Fibroblast of skin of left biceps (primary cell): Measurements from ENCODE around the gene ZNF622.

Source experiments
- DNase-seq, 2 experiments: peaks; one replicate each; pipeline ENCODE4 v3.0.0-alpha.2; 2013; ENCODE audit warnings: low read depth in 2 of 2

The ZNF622 gene, protein sequence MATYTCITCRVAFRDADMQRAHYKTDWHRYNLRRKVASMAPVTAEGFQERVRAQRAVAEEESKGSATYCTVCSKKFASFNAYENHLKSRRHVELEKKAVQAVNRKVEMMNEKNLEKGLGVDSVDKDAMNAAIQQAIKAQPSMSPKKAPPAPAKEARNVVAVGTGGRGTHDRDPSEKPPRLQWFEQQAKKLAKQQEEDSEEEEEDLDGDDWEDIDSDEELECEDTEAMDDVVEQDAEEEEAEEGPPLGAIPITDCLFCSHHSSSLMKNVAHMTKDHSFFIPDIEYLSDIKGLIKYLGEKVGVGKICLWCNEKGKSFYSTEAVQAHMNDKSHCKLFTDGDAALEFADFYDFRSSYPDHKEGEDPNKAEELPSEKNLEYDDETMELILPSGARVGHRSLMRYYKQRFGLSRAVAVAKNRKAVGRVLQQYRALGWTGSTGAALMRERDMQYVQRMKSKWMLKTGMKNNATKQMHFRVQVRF

GRCh38 chr5:16465544-16466432 lies at the start of gene ZNF622:
Gene ZNF622 (minus strand): TSS chr5:16465800. CDS start chr5:16465665, 135 bp downstream.
- peak; percentile 58 to 63 for DNase-seq

DNA sequence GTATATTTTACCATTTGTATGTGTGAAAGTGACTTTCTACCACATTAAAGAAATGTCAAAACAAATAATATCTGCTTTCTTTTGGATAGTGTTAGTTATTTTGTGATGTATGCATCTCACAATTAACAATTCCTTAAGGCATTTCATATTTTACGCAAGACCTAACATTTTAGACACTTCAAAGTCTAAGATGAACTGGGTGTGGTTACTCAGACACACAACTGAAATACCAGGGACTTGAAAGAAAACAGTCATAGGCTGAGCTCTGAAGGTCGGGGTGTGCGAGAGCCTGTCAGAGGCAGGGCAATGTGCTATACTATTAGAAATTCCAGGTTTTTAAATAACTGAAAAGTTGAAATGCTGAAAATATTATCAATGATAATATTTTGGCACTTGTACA lies 44.5 kb upstream of the ZNF622 start:
- DNase-seq = no peak

DNA sequence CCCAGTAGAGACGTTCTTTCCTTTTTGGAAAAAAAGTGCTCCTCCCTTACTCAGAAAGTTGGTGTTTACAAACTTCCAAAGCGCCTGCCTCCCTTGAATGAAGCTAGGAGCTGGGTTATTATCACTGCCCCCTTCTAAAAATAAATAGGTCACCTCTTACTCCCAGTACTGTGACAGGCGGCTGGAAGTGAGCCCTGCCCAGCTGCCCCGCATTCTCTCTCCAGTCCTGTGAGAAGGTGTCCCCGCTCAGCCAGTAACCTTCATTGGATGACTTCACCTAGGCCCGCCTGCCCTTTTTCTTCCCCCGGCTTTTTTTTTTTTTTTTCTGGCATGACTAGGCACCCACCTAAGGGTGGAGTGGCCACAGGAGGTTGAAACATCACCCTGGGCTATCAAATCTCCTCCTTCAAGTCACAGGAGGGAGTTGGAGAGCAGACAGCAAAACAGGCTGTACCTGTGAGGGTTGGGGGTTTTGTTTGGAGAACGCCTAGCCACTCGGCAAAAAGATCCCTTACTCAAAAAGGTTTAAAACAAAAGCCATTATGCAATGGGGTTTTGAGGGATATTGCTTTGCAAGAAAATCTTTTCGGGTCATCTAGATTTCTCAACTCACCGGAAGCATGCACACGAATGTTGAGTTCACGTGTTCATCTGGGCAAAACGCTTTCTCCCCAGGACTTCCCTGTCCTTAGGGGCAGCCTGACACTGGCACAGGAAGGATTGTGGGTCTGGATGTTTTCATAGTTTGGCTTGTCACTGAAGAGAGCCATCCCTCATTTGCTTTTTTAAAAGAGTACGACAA lies 43.3 kb upstream of the ZNF622 start:
- DNase-seq = no peak

GRCh38 chr5:16507716-16508115 lies 42.1 kb upstream of the ZNF622 start:
- DNase-seq = peak in 1 of 2 experiments; percentile 9

GRCh38 chr5:16505904-16506303 lies 40.3 kb upstream of the ZNF622 start:
- DNase-seq = no peak

DNA sequence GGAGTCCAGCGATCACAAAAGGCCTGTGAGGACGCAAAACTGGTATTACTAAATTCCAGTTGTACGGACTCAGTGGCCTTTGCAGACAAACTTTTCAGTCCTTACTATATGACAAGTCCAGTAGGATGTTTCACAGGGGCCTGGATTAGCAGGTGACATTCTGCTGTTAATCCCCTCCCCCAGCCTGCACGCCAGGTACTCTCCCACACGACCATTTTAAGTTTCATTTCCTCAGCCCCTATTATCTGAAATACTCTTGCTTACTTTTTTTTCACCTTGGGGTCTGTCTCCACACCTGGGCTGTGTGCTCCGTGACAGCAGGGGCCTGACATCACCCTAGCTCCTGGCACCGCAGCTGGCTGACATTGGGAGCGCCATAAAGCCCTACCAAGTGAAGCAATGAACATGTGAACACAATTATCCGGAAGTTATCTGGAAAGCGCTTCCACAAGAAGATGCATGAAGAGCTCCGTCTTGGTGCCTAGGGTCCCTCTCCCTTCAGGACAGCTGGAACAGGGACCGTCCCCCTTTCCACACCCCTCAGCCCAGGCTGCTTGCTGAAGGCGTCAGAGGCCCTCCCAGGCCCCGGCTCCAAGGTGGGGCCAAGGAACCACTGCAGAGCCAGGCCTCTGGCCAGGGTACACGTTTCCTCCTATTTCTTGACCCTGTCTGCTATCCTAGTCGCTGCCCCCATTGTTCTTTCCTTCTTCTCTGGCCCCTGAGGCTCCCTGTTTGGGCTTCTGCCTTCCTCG lies 39.7 kb upstream of the ZNF622 start:
- DNase-seq = no peak

GRCh38 chr5:16504571-16504970 lies 39.0 kb upstream of the ZNF622 start:
- no peak for DNase-seq

DNA sequence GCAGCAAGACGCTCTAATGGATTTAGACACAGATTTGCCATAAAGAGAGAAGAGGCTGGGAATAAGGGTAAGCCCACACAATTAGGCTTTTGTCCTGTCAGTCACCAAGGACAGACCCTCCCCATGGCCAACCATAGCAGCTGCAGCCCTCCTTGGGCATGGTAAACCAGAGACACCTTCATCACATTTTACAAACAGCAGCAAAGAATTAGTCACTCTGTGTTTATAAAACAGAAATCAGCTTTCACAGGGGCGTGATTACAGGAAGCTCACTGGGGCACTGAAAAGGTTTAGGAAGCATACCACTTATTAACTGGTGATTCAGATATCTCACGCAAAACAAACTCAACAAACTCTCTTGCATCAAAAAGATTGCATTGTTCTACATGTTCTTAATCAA lies 37.3 kb upstream of the ZNF622 start:
- no peak for DNase-seq

GRCh38 chr5:16500024-16500423 lies 34.4 kb upstream of the ZNF622 start:
- no peak for DNase-seq

DNA sequence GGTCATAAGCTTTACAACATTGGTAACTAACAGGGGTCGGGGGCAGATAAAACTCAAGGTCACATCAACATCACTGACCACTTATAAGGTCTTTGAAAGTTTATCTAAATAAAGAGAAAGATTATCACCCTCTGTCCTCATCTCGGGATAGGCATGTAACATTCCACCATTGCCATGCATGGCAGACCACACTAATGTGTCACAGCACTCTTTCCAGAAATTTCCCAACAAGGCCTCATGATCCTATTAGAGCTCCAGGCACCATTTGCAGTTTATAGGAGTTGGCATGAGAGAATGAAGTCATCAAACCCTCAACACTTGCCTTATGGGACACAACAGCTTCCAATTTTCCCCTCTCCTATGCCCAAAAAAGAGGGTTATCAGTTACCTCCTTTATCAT lies 31.9 kb upstream of the ZNF622 start:
- DNase-seq = no peak

GRCh38 chr5:16493261-16493660 lies 27.7 kb upstream of the ZNF622 start:
- DNase-seq = no peak

- no peak for DNase-seq
Observed at GRCh38 chr5:16492398-16493140, 27.0 kb upstream of the ZNF622 start.

- DNase-seq = no peak
Observed at GRCh38 chr5:16490911-16491310, 25.3 kb upstream of the ZNF622 start.

DNA sequence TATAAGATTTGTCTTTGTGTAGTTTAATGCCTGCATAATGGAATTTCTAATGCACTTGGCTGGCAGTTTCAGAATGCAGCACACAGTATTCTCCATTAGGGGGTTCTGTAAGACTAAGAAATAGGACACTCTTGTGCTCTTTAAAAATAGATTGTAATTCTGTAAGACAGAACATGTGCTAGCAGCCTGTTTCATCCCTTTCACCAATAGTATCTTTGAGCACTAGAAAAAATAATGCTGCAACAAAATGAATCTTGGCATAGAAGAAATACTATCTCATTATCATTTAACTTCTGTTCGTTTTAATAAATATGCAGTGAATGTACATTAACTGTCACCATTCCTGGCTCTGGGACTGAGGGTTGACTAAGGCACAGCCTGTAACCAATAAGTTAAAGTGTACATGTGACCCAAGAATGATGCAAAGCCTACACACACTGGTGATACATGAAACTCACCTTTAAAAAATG lies 23.8 kb upstream of the ZNF622 start:
- no peak for DNase-seq

- DNase-seq = no peak
Observed at GRCh38 chr5:16487456-16487855, 21.9 kb upstream of the ZNF622 start.

DNA sequence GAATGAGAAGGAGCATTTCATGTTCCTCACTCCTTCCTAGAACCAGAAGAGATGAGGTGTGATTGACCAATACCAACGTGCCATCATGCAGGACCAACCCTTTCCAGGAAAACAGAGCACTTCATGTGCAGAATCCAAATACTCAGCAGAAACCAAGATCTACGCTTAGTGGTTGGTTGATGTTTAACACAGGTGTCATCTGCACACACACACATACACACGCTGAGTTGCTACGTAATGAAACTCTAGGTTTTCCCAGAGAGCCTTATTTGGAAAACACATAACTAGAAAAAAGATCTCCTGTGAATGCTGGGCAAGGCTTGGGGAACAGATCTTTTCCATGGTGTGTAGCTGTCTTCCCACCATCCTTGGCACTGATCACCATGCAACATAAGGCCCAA lies 21.1 kb upstream of the ZNF622 start:
- no peak for DNase-seq

DNA sequence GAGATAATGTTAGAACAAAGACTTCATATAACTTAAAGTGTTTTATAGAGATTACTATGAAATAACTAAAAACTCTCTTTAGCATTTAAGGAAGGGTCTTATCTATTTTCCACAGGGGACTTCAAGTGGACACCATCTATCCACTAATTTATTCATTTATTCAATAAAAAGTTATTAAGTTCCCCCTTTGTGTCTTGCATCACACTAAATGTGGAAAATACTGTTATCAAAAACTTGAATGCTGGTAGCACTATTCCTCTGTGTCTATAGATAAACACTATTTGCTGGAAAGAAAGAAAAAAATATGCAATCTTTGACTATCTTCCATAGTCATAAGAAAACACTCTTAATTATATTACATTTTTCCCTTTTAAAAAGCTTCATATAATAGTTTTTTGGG lies 20.1 kb upstream of the ZNF622 start:
- DNase-seq = no peak

- DNase-seq = no peak
Observed at GRCh38 chr5:16484081-16484480, 18.5 kb upstream of the ZNF622 start.

DNA sequence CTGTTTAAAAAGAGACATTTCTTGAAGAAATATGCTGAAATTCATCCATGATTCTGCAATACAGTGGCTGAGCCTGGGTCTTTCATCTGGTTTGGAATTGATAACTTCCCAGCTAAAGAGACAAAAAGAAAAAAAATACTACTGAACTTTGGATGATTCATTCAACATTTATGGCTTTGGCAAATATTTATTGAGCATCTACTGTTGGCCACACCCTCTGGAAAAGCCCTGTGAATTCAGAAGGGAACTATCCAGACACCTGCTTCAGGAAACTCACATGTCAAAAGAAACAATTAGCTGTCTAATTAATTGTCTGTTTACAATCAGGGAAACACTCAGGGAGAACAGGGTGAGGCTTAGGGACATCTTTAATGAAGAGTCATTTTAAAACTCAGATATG lies 17.8 kb upstream of the ZNF622 start:
- no peak for DNase-seq

DNA sequence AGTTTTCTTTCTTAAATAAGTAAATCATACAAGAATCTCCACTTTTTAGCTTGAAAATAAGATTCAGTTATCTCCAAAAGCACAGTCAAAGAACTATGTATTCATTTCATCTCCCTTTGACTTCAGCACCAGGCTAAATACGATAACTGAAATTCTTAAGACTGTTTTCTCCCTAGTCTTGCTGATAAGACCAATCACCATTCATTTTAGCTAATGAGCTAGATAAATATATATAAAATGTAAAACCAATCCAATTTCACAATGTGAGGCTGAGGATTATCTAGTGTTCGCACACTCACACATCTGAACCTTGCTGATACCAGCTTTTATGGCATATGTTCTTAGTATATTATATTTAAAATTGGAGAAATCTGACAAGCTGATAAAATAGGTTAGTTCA lies 17.3 kb upstream of the ZNF622 start:
- no peak for DNase-seq
